Gastroesophageal sphincter (tissue), 3 donors: ENCODE results near the gene PUM1.

Source experiments
- CTCF ChIP-seq, 4 experiments: fragments of 200-600 bp in 2 of 4; fragments of 450-650 bp in 2 of 4; sonication (generic) in 1 of 4; IDR thresholded peaks; one replicate each; pipeline ENCODE4 v1.5.1; 2017 to 2019; ENCODE audit warnings: antibody characterized with exemption in 4 of 4, mild to moderate bottlenecking in 2 of 4, moderate library complexity in 2 of 4
- EP300 ChIP-seq: sonication (generic); formaldehyde crosslinking; IDR thresholded peaks from one replicate; pipeline ENCODE4 v1.6.1; 2017; ENCODE audit warnings: antibody characterized with exemption, mild to moderate bottlenecking
- POLR2A ChIP-seq, 2 donors: fragments of 450-650 bp; IDR thresholded peaks; one replicate each; pipeline ENCODE4 v1.6.1; 2017; ENCODE audit warnings: antibody characterized with exemption in 2 of 2, mild to moderate bottlenecking in 2 of 2, moderate library complexity in 1 of 2
- POLR2AphosphoS5 ChIP-seq: sonication (generic); formaldehyde crosslinking; IDR thresholded peaks from one replicate; pipeline ENCODE4 v1.6.1; 2017; ENCODE audit warnings: antibody characterized with exemption

GRCh38 chr1:30969903-30970302 is 95.6 kb downstream of the PUM1 start:
- TF ChIP-seq POLR2A (IDR thresholded peaks at IDR 0.05), result no peak
- no peak for TF ChIP-seq CTCF (IDR thresholded peaks at IDR 0.05)
- TF ChIP-seq POLR2AphosphoS5, result no peak
- TF ChIP-seq EP300, result no peak
